Neuronal stem cell (in vitro differentiated cells): Measurements from ENCODE around the gene SRSF3.

Experiments
- DNase-seq: peaks from one replicate; pipeline ENCODE4 v3.0.0-alpha.2; 2013; ENCODE audit warnings: low spot score
- H2AFZ ChIP-seq: one replicate; pipeline ENCODE4 v1.6.1; 2013; ENCODE audit warnings: mild to moderate bottlenecking, low read length, inconsistent platforms
- H2AK5ac ChIP-seq: 2 replicates; pipeline ENCODE4 v1.6.1; 2013; ENCODE audit warnings: low read depth, mild to moderate bottlenecking, inconsistent platforms, low read length, moderate library complexity, mixed read lengths
- H2BK120ac ChIP-seq: 2 replicates; pipeline ENCODE4 v1.6.1; 2013; ENCODE audit warnings: low read depth, mild to moderate bottlenecking, inconsistent platforms, low read length, moderate library complexity, mixed read lengths
- H2BK12ac ChIP-seq: one replicate; pipeline ENCODE4 v1.6.1; 2013; ENCODE audit warnings: low read length, inconsistent platforms
- H2BK15ac ChIP-seq: 2 replicates; pipeline ENCODE4 v1.6.1; 2013; ENCODE audit warnings: mild to moderate bottlenecking, low read length, inconsistent platforms, mixed read lengths
- H2BK5ac ChIP-seq: one replicate; pipeline ENCODE4 v1.6.1; 2013; ENCODE audit warnings: inconsistent platforms, mild to moderate bottlenecking, low read length, moderate library complexity
- H3K14ac ChIP-seq: one replicate; pipeline ENCODE4 v1.6.1; 2013; ENCODE audit warnings: low read length, inconsistent platforms
- H3K18ac ChIP-seq: 2 replicates; pipeline ENCODE4 v1.6.1; 2013; ENCODE audit warnings: low read length, inconsistent platforms
- H3K23ac ChIP-seq: 2 replicates; pipeline ENCODE4 v1.6.1; 2013; ENCODE audit warnings: low read depth, mild to moderate bottlenecking, mixed read lengths, low read length, inconsistent platforms; ENCODE audit not compliant: poor library complexity
- H3K27ac ChIP-seq: replicated peaks from 3 replicates; pipeline ENCODE4 v1.5.1; 2013; ENCODE audit warnings: low read length, inconsistent platforms
- H3K27me3 ChIP-seq, 3 experiments: 2 replicates each; pipeline ENCODE4 v1.6.1; 2013; ENCODE audit warnings: low read length in 3 of 3, mild to moderate bottlenecking in 2 of 3, inconsistent platforms in 1 of 3, low read depth in 1 of 3, mixed read lengths in 1 of 3, moderate library complexity in 1 of 3; ENCODE audit not compliant: control insufficient read depth in 3 of 3, insufficient read depth in 3 of 3
- H3K36me3 ChIP-seq, 2 donors: replicated peaks in 1 of 2; 2 replicates each; pipeline ENCODE4 v1.6.1; 2013; ENCODE audit warnings: low read length in 2 of 2; ENCODE audit not compliant: control insufficient read depth in 2 of 2, insufficient read depth in 2 of 2
- H3K4ac ChIP-seq: 2 replicates; pipeline ENCODE4 v1.6.1; 2013; ENCODE audit warnings: inconsistent platforms, mild to moderate bottlenecking, low read length, moderate library complexity
- H3K4me1 ChIP-seq, 2 donors: 1 replicate in 1 of 2; 2 replicates in 1 of 2; pipeline ENCODE4 v1.6.1; 2013; ENCODE audit warnings: low read length in 2 of 2, low read depth in 1 of 2; ENCODE audit not compliant: control insufficient read depth in 2 of 2, insufficient read depth in 1 of 2
- H3K4me2 ChIP-seq: one replicate; pipeline ENCODE4 v1.6.1; 2013; ENCODE audit warnings: mild to moderate bottlenecking, low read length, inconsistent platforms; ENCODE audit not compliant: insufficient read depth, poor library complexity, severe bottlenecking
- H3K4me3 ChIP-seq, 2 donors: 2 replicates each; pipeline ENCODE4 v1.5.1; 2013; ENCODE audit warnings: low read length in 2 of 2, mild to moderate bottlenecking in 2 of 2, inconsistent platforms in 1 of 2, moderate library complexity in 1 of 2
- H3K79me1 ChIP-seq: one replicate; pipeline ENCODE4 v1.6.1; 2013; ENCODE audit warnings: low read depth, mild to moderate bottlenecking, inconsistent platforms, low read length, moderate library complexity
- H3K9ac ChIP-seq: one replicate; pipeline ENCODE4 v1.6.1; 2013; ENCODE audit warnings: mild to moderate bottlenecking, low read depth, low read length, inconsistent platforms; ENCODE audit not compliant: poor library complexity
- H3K9me3 ChIP-seq, 2 donors: replicated peaks in 1 of 2; 2 replicates each; pipeline versions ENCODE3 to v1.6.1; 2013; ENCODE audit warnings: low read length in 2 of 2, mild to moderate bottlenecking in 2 of 2, inconsistent platforms in 1 of 2, low read depth in 1 of 2, mixed read lengths in 1 of 2, moderate library complexity in 1 of 2; ENCODE audit not compliant: control insufficient read depth in 2 of 2, insufficient read depth in 1 of 2
- H4K8ac ChIP-seq: one replicate; pipeline ENCODE4 v1.6.1; 2013; ENCODE audit warnings: low read depth, mild to moderate bottlenecking, inconsistent platforms, low read length, moderate library complexity
- H4K91ac ChIP-seq: one replicate; pipeline ENCODE4 v1.6.1; 2013; ENCODE audit warnings: low read length, low read depth, mild to moderate bottlenecking, inconsistent platforms; ENCODE audit not compliant: poor library complexity
- WGBS, 2 donors: extraction: QIAGEN DNeasy Blood & Tissue Kit; methylation state at CpG; one replicate each; pipeline ENCODE4 v1.1.7; 2013; ENCODE audit warnings: missing lambda C conversion rate in 2 of 2, mixed read lengths in 1 of 2; ENCODE audit not compliant: insufficient read length in 2 of 2, insufficient replicate concordance in 1 of 2; ENCODE audit errors: extremely low coverage in 2 of 2; 5-methylcytosine and 5-hydroxymethylcytosine counted together

The SRSF3 gene

GRCh38 chr6:36597775-36598174 lies 3.6 kb downstream of the SRSF3 start:
- H3K4ac ChIP-seq = no peak overlapping the region
- H3K18ac ChIP-seq = no peak overlapping the region
- no peak overlapping the region for H2AK5ac ChIP-seq
- H3K4me3 ChIP-seq = peak overlapping the region; percentile 71 to 73
- no peak overlapping the region for H4K91ac ChIP-seq
- peaks cover 32 to 76% of the 10 kb centered on the region in 2 donors for H3K36me3 ChIP-seq
- no peaks in the 10 kb centered on the region for H3K27me3 ChIP-seq
- no peak overlapping the region for H2BK5ac ChIP-seq
- no peak overlapping the region for H4K8ac ChIP-seq
- H3K27ac ChIP-seq = no peak overlapping the region
- H2BK15ac ChIP-seq = no peak overlapping the region
- no peak overlapping the region for H2BK12ac ChIP-seq
- DNase-seq = no peak
- no peak overlapping the region for H3K23ac ChIP-seq
- H2AFZ ChIP-seq = no peak overlapping the region
- no CpG with 5 or more reads among the region's 1 CpG for WGBS, 2 donors
- peak overlapping the region; percentile 52 for H3K4me2 ChIP-seq
- no peaks in the 10 kb centered on the region for H3K9me3 ChIP-seq
- no peak overlapping the region for H2BK120ac ChIP-seq
- H3K9ac ChIP-seq = no peak overlapping the region
- peaks cover 14 to 28% of the 10 kb centered on the region in 2 donors for H3K4me1 ChIP-seq
- no peak overlapping the region for H3K14ac ChIP-seq
- H3K79me1 ChIP-seq = no peaks in the 10 kb centered on the region

- Histone ChIP-seq H3K4me3 (peak overlapping the region in 1 of 2 donors; percentile 39), H3K14ac (no peak overlapping the region), H2AK5ac (no peak overlapping the region), H4K8ac (no peak overlapping the region), H3K27me3 (no peaks in the 10 kb centered on the region), H2BK120ac (no peak overlapping the region), H3K4me2 (peak overlapping the region; percentile 38), H3K27ac (no peak overlapping the region), H2BK12ac (no peak overlapping the region), H3K9me3 (no peaks in the 10 kb centered on the region), H3K23ac (no peak overlapping the region), H2BK15ac (no peak overlapping the region), H4K91ac (no peak overlapping the region), H3K4ac (no peak overlapping the region), H3K9ac (no peak overlapping the region), H3K18ac (no peak overlapping the region), H3K79me1 (no peaks in the 10 kb centered on the region), H3K36me3 (peaks cover 32 to 81% of the 10 kb centered on the region in 2 donors), H3K4me1 (peaks cover 14 to 28% of the 10 kb centered on the region in 2 donors), H2AFZ (no peak overlapping the region), H2BK5ac (no peak overlapping the region)
- DNase-seq = no peak
- WGBS, 2 donors = no CpG with 5 or more reads among the region's 9 CpGs
Measured at GRCh38 chr6:36598326-36598725, 4.2 kb downstream of the SRSF3 start.

DNA sequence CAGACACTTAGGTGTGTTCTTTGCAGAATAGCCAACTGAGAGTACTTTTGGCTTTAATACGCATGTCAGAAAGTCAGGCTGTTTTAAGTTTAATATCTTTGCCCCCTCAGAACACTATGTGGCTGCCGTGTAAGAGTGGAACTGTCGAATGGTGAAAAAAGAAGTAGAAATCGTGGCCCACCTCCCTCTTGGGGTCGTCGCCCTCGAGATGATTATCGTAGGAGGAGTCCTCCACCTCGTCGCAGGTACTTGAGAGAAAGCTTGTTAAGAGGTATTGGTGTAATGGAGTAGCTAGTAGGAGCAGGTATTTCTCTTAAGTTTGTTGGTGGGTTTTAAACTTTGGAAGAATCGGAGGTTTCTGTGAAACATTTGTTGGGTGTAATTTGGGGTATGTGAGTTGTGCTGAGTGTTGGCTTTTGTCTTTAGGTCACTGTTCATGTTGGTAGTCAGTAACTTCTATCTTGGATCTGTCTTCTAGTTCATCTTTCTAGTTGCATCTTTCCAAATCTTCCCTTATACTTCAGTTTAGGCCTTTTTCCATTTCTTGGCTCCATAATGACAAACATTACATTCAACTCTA lies 4.7 kb downstream of the SRSF3 start:
- Histone ChIP-seq H3K4ac (no peak overlapping the region), H3K23ac (no peak overlapping the region), H3K9ac (no peak overlapping the region), H3K27me3 (no peaks in the 10 kb centered on the region), H2BK120ac (no peak overlapping the region), H4K8ac (no peak overlapping the region), H3K79me1 (no peaks in the 10 kb centered on the region), H3K36me3 (peaks cover 36 to 86% of the 10 kb centered on the region in 2 donors), H2BK12ac (no peak overlapping the region), H2BK15ac (no peak overlapping the region), H3K14ac (no peak overlapping the region), H3K4me1 (peaks cover 11 to 28% of the 10 kb centered on the region in 2 donors), H3K9me3 (no peaks in the 10 kb centered on the region), H4K91ac (no peak overlapping the region), H2BK5ac (no peak overlapping the region), H3K18ac (no peak overlapping the region), H2AK5ac (no peak overlapping the region), H3K27ac (no peak overlapping the region), H3K4me2 (no peak overlapping the region), H3K4me3 (no peak overlapping the region), H2AFZ (no peak overlapping the region)
- DNase-seq = no peak
- no CpG with 5 or more reads among the region's 11 CpGs for WGBS, 2 donors

DNA sequence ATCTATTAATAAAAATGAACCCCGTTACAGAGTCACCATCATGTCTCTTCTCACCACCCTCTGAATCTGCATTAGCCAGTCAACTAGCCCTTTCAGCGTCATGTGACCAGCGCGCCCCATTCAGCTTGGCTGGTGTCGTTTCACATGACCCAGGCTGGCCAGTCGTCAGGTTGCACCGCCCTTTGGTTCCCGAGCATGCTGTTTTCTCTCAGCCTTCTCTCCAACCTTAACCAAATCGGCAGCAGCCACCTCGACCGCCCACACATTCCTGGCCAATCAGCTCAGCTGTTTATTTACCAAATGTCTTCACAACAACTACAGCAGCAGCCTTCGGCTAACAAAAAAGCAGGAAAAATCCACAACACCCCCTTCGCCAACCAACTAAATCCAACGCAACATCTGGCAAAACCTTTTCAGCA lies 5.6 kb downstream of the SRSF3 start:
- Histone ChIP-seq H2BK15ac (no peak overlapping the region), H3K4ac (no peak overlapping the region), H4K8ac (no peak overlapping the region), H3K9me3 (no peaks in the 10 kb centered on the region), H4K91ac (no peak overlapping the region), H2AFZ (no peak overlapping the region), H3K23ac (peak overlapping the region; percentile 70), H3K36me3 (peaks cover 42 to 96% of the 10 kb centered on the region in 2 donors), H3K27ac (no peak overlapping the region), H3K27me3 (no peaks in the 10 kb centered on the region), H3K4me2 (no peak overlapping the region), H3K14ac (no peak overlapping the region), H3K79me1 (no peaks in the 10 kb centered on the region), H2BK12ac (no peak overlapping the region), H3K4me3 (peak overlapping the region in 1 of 2 donors; percentile 31), H2AK5ac (no peak overlapping the region), H3K9ac (no peak overlapping the region), H3K4me1 (peaks cover 11 to 28% of the 10 kb centered on the region in 2 donors), H2BK5ac (no peak overlapping the region), H2BK120ac (no peak overlapping the region), H3K18ac (no peak overlapping the region)
- WGBS, 2 donors = no CpG with 5 or more reads among the region's 14 CpGs
- no peak for DNase-seq
